GM21619 (cell line): ENCODE measurements around the gene MYL2.

Experiments used
- ATAC-seq: cut with Tn5 transposase; IDR thresholded peaks from one replicate; pipeline ENCODE4 v1.9.1; 2021; ENCODE audit not compliant: unreplicated experiment

MYL2 gene

DNA sequence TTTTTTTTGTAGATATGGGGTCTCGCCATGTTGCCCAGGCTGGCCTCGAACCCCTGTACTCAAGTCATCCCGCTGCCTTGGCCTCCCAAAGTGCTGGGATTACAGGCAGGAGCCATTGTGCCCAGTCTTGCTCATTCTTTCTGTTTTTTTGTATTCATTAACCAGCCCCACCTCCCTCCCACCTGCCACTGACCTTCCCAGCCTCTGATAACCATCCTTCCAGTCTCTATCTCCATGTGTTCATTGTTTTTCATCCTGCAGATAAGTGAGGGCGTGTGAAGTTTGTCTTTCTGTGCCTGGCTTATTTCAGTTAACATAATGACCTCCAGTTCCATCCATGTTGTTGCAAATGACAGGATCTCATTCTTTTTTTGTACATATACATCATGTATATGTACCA is 19.0 kb downstream of the MYL2 start:
- no peak for ATAC-seq

DNA sequence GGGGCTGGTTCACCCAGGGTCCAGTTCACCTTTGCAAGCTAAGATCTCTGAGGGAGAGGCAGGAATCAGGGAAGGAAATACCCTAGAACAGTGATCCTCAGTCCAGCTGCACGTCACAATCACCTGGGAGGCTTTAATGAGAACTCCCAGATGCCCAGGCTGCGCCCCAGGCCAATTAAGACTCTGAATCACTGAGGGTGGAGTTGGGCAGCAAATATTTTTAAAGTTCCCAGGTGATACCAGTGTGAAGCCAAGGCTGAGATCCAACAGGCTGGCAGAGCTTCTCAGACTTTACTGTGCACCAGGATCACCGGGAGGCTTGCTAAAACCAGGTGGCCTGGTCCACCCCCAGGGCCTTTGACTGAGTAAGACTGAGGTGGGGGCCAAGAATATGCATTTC is 23.8 kb downstream of the MYL2 start:
- ATAC-seq = no peak

DNA sequence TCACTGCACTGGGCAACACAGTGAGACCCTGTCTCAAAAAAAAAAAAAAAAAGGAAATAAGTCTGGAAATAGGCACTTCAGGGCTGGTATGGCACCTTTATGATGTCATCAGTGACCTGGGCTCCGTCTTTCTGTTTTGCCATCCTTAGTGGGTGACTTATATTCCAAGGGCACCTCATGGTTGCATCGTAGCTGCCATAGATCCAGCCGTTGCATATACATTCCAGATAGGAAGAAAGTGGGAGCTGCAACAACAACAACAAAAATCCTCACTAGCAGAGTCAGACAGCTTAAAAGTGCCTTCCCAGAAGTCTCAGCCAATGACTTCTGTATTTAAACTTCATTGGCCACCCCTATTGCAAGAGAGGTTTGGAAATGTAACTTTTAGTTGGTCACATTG is 26.4 kb downstream of the MYL2 start:
- ATAC-seq = no peak

DNA sequence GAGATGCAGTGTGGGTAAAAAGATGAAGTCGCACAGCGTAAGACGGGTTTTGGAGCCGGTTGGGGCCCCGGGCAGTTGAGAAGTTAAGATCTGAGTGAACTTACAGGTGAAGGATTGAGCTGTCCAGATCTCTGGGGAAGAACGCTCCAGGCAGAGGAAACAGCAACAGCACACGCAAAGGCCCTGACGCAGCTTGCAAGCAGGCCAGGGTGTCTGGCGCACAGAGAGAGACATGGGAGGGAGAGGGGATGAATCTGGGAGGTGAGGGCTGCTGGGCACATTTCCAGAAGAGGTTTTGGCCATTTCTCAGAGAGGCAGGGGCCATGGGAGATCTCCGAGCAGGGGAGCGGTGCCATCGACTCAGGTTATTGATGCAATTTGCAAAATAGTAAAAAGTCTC is 31.0 kb downstream of the MYL2 start:
- no peak for ATAC-seq

DNA sequence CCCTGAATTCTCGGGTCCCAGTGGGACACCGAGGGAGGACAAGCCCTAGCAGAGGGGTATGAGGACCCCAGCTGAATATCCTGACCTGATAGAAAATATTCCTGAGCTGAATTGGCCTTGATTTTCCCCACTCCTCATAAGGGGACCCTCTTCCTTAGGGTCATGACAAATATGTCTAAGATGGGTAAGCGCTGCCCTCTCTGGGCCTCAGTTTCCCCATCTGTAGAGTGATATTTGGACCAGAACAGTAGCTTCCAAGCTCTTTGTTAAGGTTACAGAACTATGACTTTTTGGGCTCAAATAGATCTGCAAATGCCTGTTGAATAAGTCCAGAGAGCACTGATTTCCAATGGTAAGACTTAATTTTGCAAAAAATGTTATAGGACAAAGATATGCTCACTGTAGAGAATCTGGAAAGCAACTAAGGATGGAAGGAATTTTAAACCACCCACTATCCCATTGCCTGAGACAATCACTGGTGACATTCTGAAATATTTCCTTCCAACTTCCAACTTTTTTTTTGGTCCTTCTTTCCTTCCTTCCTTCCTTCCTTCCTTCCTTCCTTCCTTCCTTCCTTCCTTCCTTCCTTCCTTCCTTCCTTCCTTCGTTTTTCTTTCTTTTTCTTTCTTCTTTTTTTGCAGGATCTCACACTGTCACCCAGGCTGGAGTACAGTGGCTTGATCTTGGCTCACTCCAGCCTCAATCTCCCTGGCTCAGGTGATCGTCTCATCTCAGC is 32.0 kb downstream of the MYL2 start:
- no peak for ATAC-seq

DNA sequence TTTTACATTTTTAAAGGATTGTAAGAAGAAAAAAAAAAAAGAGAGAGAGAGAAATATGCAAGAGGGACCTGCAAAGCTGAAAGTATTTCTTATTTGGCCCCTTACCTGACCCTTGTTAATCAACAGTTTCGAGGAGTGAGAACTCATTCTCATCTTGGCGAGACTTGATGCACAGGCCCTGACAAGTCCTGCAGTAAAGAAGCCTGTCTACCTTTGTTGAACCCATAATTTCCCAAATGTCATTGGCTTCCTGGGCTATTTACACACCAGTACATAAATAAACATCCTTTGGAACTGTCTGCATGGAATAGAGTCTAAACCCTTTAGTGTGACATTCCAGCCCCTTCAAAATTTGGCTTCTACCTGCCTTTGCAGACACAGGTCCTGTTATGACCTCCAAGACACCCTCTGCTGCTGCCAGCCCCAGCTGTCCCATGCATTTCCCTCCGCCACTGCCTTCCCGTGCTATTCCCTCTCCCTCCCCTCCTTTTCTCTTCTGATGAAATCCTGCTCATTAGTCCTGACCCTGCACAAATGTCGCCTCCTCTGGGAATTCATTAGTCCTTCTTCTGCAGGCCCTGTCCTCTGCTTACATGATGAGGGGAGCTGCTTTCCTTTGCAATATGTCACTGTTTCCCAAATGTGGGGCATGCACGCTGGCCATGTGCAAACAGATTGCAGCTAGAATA is 35.1 kb downstream of the MYL2 start:
- no peak for ATAC-seq

DNA sequence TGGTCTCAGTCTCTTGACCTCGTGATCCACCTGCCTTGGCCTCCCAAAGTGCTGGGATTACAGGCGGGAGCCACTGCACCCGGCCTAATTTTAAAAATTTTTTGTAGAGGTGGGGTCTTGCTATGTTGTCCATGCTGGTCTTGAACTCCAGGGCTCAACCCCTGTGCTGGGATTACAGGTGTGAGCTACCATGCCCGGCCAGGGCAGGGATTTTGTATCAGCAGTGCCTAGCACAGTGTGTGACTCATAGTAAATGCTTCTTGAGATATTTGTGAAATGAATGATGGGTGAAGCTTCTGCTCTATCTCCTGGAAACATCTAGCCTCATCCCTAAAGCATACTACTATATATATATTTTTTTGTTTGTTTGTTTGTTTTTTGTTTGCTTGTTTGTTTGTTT is 37.1 kb downstream of the MYL2 start:
- no peak for ATAC-seq

DNA sequence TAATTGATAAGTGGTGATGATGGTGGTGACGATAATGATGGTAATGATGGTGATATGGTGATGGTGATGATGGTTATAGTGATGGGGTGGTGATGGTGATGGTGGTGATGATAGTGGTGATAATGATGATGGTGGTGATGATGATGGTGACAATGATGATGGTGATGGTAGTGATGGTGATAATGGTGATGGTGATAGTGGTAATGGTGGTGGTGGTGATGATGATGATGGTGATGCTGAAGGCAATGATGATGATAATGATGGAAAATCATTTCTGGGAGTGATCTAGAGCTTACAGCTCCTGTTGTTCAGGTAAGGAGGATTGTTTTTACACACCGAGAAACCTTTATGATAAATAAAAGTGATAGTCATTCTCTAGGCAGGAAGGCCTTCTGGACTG is 39.7 kb downstream of the MYL2 start:
- no peak for ATAC-seq

DNA sequence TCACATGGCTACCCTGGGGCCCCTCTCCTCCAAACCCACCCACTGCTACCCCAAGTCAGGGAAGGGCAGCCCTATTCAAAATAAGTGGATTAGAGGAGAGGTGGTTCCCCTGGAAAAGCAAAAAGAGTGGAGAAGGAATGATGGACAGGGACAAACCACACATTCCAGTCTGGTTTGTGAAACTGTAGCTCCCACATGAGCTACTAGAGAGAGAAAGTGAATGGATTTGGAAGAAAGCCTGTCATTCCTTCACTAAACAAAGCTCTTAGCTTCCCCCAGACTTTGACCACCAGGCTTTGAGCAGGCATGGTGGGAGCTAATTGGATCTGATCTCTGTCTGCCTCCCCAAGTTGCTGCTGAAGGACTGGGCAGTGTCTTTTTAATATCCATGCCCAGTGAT is 45.6 kb downstream of the MYL2 start:
- ATAC-seq = no peak

DNA sequence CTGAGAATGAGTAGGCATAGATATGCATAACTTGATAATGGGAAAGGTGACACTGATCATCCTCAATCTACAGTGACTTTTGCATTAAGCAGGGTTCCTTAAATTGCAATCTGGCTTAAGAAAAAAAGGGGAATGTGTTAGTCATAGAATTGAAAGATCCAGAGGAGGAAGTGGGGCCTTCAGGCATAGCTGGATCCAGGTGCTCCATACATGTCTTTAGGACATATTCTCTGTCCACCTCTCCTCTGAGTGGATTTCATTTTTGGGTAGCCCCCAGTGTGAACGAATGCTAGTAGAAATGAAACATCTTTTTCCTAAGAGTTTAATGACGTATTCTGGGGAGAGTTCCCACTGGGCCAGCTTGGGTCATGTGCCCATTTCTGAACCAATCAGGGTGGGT is 46.0 kb downstream of the MYL2 start:
- ATAC-seq = no peak

DNA sequence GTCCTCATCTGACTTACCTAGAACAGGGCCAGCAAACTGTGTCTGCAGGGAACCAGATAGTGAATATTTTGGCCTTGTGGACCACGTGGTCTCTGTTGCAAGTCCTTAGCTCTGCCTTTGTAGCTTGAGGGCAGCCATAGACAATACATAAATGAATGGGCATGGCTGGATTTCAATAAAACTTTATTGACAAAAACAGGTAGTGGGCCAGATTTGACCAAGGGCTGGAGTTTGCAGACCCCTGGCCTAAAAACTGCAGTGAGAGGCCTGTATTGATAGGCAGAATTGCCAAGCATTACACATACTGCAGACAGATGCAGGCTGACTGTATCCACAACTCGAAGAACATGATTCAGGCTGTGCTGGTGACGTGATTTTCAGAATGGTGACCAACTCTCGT is 48.3 kb downstream of the MYL2 start:
- no peak for ATAC-seq

DNA sequence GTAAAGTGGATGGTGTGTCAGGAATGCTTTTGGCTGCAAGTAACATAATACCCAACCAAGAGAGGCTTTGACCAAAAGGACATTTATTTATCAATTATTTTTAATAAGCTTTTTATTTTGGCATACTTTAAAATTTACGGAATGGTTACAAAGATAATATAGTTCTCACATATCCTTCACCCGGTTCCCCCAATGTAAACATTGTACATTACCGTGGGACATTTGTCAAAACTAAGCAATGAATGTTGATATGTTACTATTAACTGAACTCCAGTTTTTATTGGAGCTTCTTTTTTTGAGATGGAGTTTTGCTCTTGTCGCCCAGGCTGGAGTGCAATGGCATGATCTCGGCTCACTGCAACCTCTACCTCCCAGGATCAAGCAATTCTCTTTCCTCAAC is 50.6 kb downstream of the MYL2 start:
- no peak for ATAC-seq

DNA sequence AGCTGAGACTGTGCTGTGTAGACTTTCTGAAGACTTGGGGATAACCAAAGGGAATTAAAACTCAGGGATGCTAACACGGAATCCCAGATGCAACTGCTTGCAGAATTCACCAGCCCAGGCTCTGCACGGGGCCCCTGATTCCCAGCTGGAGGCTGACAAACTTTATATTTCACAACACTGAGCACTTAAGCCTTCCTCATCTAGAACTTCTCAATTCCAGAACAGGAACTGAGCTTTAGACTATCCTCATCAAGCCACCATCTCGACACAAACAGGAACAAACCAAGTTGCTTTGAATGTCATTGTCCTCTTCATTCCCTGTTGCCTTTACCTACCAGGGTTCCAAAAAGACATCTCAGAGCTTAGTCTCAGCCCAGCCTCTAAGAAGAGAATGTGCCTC is 51.4 kb downstream of the MYL2 start:
- no peak for ATAC-seq

DNA sequence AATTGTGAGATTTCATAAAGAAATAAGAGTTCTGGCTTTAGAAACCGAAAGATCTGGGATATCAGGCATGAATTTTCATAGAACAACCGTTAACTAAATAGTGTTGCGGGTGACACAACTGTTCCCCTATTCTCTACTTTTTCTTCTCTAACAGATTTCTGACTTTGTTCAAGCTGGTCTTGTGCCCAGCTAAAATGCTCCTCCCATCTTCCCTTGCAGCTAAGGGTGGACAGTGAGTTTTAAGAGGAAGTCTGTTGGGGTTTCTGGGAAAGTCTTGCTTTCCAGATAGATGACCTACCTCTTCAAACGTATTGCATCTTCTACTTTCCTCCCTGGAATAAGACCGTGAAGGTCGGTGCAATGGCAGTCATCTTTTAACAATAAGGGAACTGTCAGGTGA is 54.9 kb downstream of the MYL2 start:
- no peak for ATAC-seq

DNA sequence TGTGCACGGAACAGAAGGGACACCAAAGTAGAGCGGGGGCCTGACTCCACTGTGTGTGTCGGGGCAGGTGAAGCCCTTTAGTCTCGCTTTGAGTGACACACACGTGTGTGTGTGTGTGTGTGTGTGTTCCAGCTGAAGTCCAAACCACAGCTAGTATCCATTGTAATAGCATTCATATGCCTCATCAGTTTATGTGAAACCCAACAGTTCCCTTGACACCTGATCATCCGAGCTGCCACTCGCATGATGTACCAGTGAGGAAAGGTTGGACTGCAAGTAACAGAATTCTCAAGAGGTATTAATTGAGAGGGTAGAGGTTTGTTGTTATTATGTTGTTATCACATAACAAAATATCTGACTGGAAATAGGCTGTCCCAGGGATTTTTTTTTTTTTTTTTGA is 57.2 kb downstream of the MYL2 start:
- no peak for ATAC-seq

DNA sequence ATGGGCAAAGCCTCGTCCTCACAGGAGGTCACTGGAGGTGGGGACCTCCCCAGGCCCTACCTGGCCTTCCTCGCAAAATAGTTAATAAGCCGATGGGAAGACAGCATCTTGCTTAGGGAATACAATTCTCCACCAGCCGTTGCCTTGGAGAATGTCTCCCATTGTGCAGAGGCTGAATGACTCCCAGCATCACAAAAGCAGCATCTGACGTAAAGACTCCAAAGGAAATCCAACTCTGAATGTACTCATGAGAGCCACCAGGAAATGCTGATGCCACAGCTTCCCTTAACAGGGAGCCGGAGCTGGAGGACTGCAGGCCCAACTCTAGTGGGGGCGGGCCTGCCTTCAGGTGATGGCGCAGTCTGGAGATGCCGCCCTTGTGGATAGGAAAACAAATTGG is 58.0 kb downstream of the MYL2 start:
- no peak for ATAC-seq

DNA sequence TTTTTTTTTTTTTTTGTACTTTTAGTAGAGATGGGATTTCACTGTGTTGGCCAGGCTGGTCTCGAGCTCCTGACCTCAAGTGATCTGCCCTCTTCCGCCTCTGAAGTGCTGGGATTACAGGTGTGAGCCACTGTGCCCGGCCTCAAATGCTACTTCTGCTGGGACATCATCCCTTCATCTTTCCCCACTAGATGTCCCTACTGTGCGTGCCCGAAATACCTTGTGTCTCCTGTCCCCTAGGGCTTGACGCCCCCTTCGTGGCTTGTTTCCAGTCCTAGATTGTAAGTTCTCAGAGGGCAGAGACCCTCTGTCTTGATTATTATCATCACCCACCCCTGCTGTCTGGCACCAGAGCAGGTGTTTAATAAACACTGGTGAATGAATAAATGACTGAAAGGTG is 58.6 kb downstream of the MYL2 start:
- ATAC-seq = no peak
